ENCODE measurements around the gene CCDC88C.
"Not testable (repeated sequence)": the region's sequence is repeated elsewhere in the genome, so short reads cannot be mapped to it uniquely, and the experiment has no call there.

Gene CCDC88C

DNA sequence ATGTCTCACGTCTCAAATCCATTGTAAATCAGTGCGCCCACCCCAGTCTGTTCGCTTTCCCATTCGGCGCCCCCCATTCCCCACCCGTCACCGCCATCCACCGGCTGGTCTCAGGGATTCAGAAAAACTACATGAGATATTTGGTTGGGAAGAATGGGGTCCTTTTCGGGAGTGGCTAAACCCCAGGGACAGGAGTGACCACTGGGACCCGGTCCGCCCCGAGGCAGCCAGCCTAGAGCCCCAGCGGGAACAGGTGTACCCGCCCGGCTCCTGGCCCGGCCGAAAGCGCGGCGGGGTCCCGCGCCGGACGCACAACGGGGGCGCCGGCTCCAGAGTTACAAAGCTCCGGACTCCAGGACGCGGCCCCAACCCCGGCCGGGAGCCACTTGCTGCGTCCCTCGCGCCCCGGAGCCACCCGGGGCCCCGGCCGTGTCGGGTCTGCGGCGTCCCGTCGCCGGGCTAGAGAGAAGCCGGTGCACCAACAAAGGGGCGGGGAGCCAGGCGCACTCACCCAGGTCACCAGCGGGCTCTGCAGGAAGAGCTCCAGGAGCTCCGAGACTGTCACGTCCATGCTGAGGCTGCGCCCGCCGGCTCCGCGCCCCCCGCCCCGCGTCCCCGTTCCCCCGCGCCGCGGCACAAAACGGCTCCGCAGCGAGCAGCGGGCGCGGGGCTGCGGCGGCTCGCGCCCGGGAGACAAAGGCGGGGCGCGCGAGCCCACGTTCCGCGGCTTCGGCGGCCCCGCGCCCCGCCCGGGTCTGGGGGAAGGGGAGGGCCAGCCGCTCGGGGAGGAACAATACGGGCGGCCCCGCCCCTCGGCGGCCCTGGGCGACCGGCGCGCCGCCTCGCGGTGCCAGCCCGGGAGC lies at the start of gene CCDC88C:
Gene CCDC88C (minus strand): TSS at position 701 of the 863 bp plus-strand sequence. CDS start 130 bp downstream, at position 571.
- DNase-seq: peak; percentile 57 to 69 (median 65)

GRCh38 chr14:91466192-91466591 lies 48.6 kb upstream of the CCDC88C start:
- DNase-seq: no peak

DNA sequence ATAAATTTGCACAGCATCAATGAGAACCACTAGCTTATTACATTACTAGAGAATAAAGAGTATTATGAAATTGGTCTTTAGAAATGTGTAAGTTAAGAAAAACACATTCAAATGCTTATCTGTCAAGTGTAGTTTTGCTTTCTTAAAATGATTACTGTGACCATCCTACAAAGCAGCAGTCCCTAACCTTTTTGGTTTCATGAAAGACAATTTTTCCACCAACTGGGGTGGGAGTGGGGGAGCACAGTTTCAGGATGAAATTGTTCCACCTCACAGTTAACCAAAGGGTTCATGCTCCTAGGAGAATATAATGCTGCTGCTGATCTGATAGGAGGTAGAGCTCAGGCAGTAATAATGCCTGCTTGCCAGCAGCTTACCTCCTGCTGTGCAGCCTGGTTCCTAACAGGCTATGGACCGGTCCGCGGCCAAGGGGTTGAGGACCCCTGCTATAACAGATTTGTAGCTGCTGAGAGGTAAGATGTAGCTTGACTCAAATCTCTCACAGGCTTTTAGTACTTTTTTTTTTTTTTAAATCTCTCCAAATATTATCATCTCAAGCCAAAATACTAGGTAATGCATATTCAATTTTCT lies 47.1 kb upstream of the CCDC88C start:
- no peak for DNase-seq

DNA sequence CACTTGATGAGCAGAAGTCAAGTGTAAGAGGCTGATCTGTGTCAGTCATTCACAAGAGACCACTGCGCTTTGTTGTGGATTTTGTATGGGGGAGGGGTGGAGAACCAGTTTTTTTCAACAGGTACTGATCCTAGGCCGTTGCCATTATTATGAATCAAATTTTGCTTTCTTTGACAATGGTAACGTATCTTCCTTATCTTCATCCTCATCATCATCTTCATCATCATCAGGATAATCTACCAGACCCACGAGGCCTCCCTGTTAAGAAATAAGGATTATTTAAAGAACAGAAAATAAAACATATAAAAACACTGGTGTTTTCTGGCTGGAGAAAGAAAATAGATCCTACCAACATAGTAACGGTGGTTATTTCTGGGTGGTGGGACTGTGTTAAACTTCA lies 41.0 kb upstream of the CCDC88C start:
- no peak for DNase-seq

DNA sequence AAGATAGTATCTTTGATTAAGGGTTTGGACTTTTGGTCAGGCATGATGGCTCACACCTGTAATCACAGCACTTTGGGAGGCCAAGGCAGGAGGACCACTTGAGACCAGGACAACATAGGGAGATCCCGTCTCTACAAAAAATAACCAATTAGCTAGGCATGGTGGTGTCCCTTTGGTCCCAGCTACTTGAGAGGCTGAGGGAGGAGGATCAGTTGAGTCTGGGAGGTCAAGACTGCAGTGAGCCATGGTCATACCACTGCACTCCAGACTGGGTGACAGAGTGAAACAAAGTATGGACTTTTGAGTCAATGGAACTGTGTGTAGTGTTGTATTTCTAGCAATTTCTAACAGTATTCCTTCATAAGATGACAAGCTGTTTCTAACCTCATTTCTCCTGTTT lies 38.7 kb upstream of the CCDC88C start:
- DNase-seq: no peak

GRCh38 chr14:91454580-91454979 lies 37.0 kb upstream of the CCDC88C start:
- DNase-seq: no peak

- DNase-seq: no peak
Observed at GRCh38 chr14:91454155-91454554, 36.5 kb upstream of the CCDC88C start.

- no peak for DNase-seq
Observed at GRCh38 chr14:91453744-91454143, 36.1 kb upstream of the CCDC88C start.

GRCh38 chr14:91444335-91445020 lies 26.9 kb upstream of the CCDC88C start:
- DNase-seq: no peak

- DNase-seq: no peak
Observed at GRCh38 chr14:91439345-91439744, 21.7 kb upstream of the CCDC88C start.

DNA sequence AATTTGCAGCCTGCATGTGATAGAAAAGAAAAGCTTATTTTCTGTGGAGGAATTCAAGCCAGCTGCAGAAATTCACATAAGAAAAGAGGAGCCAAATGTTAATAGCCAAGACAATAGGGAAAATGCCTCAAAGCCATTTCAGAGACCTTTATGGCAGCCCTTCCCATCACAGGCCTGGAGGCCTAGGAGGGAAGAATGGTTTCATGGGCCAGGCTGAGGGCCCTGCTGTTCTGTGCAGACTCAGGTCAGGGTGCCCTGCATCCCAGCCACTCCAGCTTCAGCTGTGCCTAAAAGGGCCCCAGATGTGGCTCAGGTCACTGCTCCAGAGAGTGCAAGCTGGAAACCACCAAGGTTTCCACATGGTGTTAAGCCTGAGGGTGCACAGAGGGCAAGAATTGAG lies 21.2 kb upstream of the CCDC88C start:
- no peak for DNase-seq

GRCh38 chr14:91436266-91436665 lies 18.6 kb upstream of the CCDC88C start:
- not testable (repeated sequence) for DNase-seq

DNA sequence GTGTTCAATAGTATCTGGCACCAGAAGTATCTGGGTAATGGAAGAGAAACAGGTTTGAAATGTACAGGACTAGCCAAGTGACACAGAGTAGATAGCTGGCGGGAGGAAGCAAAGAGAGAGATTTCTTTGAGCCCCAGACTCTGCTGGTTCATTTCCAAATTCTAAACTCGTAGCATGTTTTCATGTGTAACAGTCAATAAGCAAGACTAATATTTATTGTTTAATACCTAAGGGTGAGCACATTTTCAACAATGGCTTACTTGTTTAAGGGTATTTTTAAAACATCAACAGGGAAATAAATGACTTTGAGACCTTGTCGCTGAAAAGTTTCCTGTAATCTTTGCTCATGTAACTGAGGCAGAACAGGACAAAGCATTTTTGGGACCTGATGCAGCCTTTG lies 11.8 kb upstream of the CCDC88C start:
- DNase-seq: no peak

DNA sequence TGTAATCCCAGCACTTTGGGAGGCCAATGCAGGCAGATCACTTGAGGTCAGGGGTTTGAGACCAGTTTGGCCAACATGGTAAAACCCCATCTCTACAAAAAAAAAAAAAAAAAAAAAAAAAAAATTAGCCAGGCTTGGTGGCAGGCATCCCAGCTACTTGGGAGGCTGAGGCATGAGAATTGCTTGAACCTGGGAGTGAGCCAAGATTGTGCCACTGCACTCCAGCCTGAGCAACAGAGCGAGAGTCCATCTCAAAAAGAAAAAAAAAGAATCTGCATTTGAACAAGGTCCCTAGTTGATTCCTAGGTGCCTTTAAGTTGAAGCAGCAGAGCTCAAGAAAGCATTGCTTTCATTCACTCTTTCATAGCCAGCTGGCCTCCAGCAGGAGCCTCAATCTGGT lies 11.3 kb upstream of the CCDC88C start:
- DNase-seq: not testable (repeated sequence)

DNA sequence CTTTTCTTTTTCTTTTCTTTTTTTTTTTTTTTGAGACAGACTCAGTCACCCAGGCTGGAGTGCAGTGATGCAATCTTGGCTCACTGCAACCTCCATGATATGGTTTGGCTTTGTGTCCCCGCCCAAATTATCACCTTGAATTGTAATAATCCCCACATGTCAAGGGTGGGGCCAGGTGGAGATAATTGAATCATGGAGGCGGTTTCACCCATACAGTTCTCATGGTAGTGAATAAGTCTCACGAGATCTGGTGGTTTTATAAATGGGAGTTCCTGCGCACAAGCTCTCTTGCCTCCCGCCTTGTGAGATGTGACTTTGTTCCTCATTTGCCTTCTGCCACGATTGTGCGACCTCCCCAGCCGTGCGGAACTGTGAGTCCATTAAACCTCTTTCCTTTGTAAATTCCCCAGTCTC lies 7.9 kb upstream of the CCDC88C start:
- not testable (repeated sequence) for DNase-seq

GRCh38 chr14:91424813-91425530 lies 7.4 kb upstream of the CCDC88C start:
- DNase-seq: no peak

- no peak for DNase-seq
Observed at GRCh38 chr14:91420686-91421085, 3.1 kb upstream of the CCDC88C start.

GRCh38 chr14:91419451-91419850 lies 1.8 kb upstream of the CCDC88C start:
- DNase-seq: no peak

DNA sequence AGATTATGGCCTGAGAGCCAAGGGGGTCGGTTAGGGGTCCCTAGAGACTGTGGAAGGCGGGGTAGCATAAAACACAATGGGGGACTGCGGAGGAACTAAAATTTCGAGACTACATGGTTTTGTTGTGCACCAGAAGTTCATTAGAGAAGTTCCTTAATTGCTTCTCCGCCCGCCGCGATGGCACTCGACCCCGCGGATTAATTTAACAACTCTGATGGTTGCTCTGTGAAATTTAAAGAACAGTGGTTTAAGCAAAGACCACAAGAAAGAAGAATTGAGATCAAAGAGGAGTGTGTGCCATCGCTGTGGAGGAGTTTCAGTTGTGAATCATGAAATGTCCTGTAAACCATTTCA lies 1.4 kb upstream of the CCDC88C start:
- DNase-seq: peak in 2 of 4 experiments; percentile 53 to 54

DNA sequence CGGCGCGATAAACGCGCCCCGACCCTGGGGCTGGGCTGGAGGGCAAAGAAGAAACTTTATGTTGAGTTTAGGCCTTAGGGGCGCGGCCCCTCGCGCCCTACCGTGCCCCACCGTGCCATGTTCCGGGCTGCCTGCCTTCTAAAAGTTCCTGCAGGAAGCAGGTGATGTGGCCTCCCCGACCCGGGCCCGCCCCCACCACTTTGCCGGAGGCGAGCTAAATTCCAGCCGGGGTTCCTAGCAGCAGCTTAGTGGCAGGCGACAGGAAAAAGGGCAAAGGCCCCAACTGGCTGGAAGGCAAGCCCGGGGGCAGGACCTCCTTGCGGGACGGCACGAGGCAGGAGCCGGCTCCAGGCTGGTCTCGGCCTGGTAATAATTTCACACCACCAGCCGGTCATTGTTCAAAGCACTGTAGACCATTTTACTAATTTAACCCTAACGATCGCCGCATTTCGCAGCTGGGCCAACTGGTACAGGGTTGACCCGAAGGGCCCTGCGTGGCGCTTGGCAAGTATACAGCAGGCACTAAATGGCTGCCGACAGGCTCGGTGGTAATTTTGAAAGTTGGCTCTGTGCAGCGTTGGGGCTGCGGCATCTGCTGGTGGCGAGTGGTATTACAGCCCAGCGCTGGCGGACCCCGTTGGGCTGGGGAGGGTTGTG lies 895 bp upstream of the CCDC88C start:
- DNase-seq: peak; percentile 54 to 74 (median 67)

- DNase-seq: peak; percentile 51 to 69 (median 65)
Observed at GRCh38 chr14:91417983-91418386, 365 bp upstream of the CCDC88C start.

GRCh38 chr14:91416744-91417119 lies 888 bp downstream of the CCDC88C start:
- DNase-seq: peak in 1 of 4 experiments; percentile 21

All from activated CD4-positive, CD25-positive, alpha-beta regulatory T cell (primary cell).